Nephron (organoid): Measurements from ENCODE around the gene ESPN.

Experiments used
- H3K27ac Mint-ChIP-seq, 3 experiments: 2 replicates each; pipeline ENCODE4 v1.8.0; 2020; ENCODE audit warnings: mixed read lengths in 3 of 3, mild to moderate bottlenecking in 2 of 3, moderate library complexity in 1 of 3
- H3K27me3 Mint-ChIP-seq: 2 replicates; pipeline ENCODE4 v1.8.0; 2021; ENCODE audit warnings: low read depth, mild to moderate bottlenecking, moderate library complexity, mixed read lengths
- H3K36me3 Mint-ChIP-seq: 2 replicates; pipeline ENCODE4 v1.8.0; 2020; ENCODE audit warnings: low read depth, mixed read lengths
- H3K4me1 Mint-ChIP-seq: 2 replicates; pipeline ENCODE4 v1.8.0; 2020; ENCODE audit warnings: mixed read lengths
- H3K4me3 Mint-ChIP-seq, 3 experiments: 2 replicates each; pipeline ENCODE4 v1.8.0; 2020; ENCODE audit warnings: mild to moderate bottlenecking in 3 of 3, mixed read lengths in 3 of 3, moderate library complexity in 2 of 3
- H3K9me3 Mint-ChIP-seq: 2 replicates; pipeline ENCODE4 v1.8.0; 2020; ENCODE audit warnings: mixed read lengths
- TF ChIP-seq, protein P1 (sequence below), 3 experiments: fragments of 200-600 bp; sonication (generic); IDR thresholded peaks; one replicate each; pipeline ENCODE4 v1.5.0; 2021; ENCODE audit warnings: antibody characterized with exemption in 3 of 3; ENCODE audit not compliant: unreplicated experiment in 3 of 3

The ESPN gene

DNA sequence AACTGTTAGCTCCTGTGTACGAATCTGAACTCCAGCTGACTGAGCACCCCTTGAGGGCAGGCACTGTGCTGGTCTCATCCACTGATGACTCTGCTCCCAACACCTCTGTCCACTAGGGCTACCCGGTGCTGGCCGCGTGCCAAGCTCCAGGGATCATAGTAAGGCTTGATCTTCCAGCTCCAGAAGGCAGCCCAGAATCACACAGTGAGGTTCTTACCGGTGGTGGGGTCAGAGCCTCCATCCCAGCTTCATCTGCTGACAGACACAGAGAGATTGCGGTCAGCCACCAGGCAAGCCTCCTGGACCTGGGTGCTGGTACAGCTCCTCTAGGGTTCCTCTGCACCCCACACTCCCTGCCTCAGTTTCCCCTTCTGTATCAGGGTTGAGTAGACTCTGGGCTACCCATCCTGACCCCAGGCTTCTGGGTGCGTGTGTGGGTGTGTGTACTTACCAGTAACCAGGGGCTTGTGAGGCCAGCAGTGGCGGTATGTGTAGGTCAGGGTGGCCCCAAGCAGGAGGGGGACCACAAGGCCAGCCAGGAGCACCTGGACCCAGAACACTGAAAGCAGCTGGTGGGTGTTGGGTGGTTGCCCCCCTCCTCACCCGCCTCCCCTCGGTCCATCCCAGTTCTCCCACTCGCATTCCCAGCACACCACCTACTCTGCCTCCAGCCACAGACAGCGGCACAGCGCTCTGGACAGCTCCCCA lies 38.0 kb downstream of the ESPN start:
- Mint-ChIP-seq H3K4me3 (no peak overlapping the region), H3K27ac (no peak overlapping the region), H3K36me3 (peaks cover 14% of the 10 kb centered on the region), H3K4me1 (peaks cover 5% of the 10 kb centered on the region), H3K27me3 (peaks cover 10% of the 10 kb centered on the region), H3K9me3 (no peaks in the 10 kb centered on the region)
- TF ChIP-seq, protein P1, sequence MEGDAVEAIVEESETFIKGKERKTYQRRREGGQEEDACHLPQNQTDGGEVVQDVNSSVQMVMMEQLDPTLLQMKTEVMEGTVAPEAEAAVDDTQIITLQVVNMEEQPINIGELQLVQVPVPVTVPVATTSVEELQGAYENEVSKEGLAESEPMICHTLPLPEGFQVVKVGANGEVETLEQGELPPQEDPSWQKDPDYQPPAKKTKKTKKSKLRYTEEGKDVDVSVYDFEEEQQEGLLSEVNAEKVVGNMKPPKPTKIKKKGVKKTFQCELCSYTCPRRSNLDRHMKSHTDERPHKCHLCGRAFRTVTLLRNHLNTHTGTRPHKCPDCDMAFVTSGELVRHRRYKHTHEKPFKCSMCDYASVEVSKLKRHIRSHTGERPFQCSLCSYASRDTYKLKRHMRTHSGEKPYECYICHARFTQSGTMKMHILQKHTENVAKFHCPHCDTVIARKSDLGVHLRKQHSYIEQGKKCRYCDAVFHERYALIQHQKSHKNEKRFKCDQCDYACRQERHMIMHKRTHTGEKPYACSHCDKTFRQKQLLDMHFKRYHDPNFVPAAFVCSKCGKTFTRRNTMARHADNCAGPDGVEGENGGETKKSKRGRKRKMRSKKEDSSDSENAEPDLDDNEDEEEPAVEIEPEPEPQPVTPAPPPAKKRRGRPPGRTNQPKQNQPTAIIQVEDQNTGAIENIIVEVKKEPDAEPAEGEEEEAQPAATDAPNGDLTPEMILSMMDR (IDR thresholded peaks at IDR 0.05; ENCODE audit: unreplicated experiment in 3 of 3), result no peak

DNA sequence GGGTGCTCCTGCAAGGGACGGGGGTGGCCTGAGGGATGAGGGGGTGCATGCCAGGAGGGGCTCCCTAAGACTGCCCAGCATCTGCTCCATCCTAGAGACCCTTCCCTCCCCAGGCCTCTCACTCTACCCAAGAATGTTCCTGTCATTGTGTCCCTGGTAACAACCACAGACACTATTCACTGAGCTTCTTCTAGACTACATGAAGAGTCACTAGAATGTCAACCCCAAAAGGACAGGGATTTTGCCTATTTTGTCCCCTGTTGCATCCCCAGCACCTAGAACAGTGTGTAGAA lies 38.5 kb downstream of the ESPN start:
- Mint-ChIP-seq H3K4me3 (no peak overlapping the region), H3K27ac (no peak overlapping the region), H3K4me1 (peaks cover 5% of the 10 kb centered on the region), H3K27me3 (peaks cover 9% of the 10 kb centered on the region), H3K36me3 (peaks cover 14% of the 10 kb centered on the region), H3K9me3 (no peaks in the 10 kb centered on the region)
- TF ChIP-seq, protein P1 (IDR thresholded peaks at IDR 0.05; ENCODE audit: unreplicated experiment in 3 of 3), result no peak

DNA sequence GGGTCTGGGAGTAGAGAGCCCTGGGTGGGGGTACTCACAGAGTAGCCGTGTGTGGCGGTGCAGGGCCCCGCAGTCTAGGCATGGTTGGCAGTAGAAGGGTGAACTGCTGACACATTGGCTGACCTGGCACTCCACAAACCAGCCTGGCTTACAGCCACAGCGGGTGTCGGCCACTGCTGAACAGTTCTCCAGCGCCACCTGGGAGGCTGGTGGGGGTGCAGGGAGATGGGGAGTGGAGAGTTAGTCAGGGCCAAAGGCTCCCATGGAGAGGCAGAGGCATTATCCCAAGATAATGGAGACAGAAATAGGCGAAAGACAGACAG lies 39.9 kb downstream of the ESPN start:
- Mint-ChIP-seq H3K4me3 (no peak overlapping the region), H3K27ac (no peak overlapping the region), H3K9me3 (no peaks in the 10 kb centered on the region), H3K27me3 (peaks cover 9% of the 10 kb centered on the region), H3K4me1 (peaks cover 2% of the 10 kb centered on the region), H3K36me3 (peaks cover 21% of the 10 kb centered on the region)
- TF ChIP-seq, protein P1 (IDR thresholded peaks at IDR 0.05; ENCODE audit: unreplicated experiment in 3 of 3), result no peak

- TF ChIP-seq, protein P1 (IDR thresholded peaks at IDR 0.05; ENCODE audit: unreplicated experiment in 3 of 3), result no peak
- Mint-ChIP-seq H3K27ac (no peak overlapping the region), H3K9me3 (no peaks in the 10 kb centered on the region), H3K4me1 (no peaks in the 10 kb centered on the region), H3K4me3 (no peak overlapping the region), H3K36me3 (peaks cover 21% of the 10 kb centered on the region), H3K27me3 (peaks cover 9% of the 10 kb centered on the region)
Measured at GRCh38 chr1:6464915-6465314, 40.3 kb downstream of the ESPN start.

GRCh38 chr1:6465461-6466005 lies 41.0 kb downstream of the ESPN start:
- Mint-ChIP-seq H3K9me3 (no peaks in the 10 kb centered on the region), H3K27me3 (peaks cover 9% of the 10 kb centered on the region), H3K27ac (no peak overlapping the region), H3K4me3 (no peak overlapping the region), H3K4me1 (no peaks in the 10 kb centered on the region), H3K36me3 (peaks cover 21% of the 10 kb centered on the region)
- TF ChIP-seq, protein P1 (IDR thresholded peaks at IDR 0.05; ENCODE audit: unreplicated experiment in 3 of 3), result no peak

GRCh38 chr1:6466023-6466422 lies 41.4 kb downstream of the ESPN start, which contains the start of gene TNFRSF25:
Gene TNFRSF25, minus strand, starts transcription at chr1:6466173. Its CDS starts 66 bp downstream, at chr1:6466107.
- H3K4me1 Mint-ChIP-seq, result no peaks in the 10 kb centered on the region
- no peak within 1 kb of the TSS for H3K4me3 Mint-ChIP-seq
- H3K9me3 Mint-ChIP-seq, result no peaks in the 10 kb centered on the region
- TF ChIP-seq, protein P1 (IDR thresholded peaks at IDR 0.05; ENCODE audit: unreplicated experiment in 3 of 3), result no peak
- no peak within 1 kb of the TSS for H3K27ac Mint-ChIP-seq
- H3K27me3 Mint-ChIP-seq, result peaks cover 9% of the 10 kb centered on the region
- H3K36me3 Mint-ChIP-seq, result peaks cover 21% of the 10 kb centered on the region
